OCI-LY3 (cell line): Measurements from ENCODE around the gene ZNF200.

Source experiments
- EZH2phosphoT487 ChIP-seq: fragments of 200-600 bp; shearing (Covaris generic); IDR thresholded peaks from 2 replicates; pipeline ENCODE4 v1.6.1; 2018; ENCODE audit warnings: antibody characterized with exemption, mixed run types, low read depth
- TF ChIP-seq, protein P1 (sequence below): fragments of 200-600, 300-600 bp; sonication (generic); IDR thresholded peaks from 2 replicates; pipeline ENCODE4 v1.5.1; 2014; ENCODE audit warnings: antibody characterized with exemption, low read length, low read depth

DNA sequence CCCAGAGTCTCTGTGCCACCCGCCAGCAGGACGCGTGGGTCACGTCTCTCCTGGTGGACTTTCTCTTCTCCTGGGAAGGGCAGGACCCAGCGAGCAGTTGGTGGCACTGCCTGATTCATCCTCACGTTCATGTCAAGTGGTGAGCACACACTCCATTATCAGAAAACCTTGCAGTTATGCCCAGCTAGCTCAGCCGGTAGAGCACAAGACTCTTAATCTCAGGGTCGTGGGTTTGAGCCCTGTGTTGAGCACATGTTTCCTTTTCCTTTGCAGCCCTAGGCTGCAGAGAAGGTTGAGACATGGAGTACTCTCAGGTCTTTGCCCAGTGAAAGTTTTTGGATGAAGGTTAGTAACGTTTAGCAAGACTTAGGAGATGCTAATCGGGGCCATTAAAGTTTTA lies 39.0 kb downstream of the ZNF200 start:
- TF ChIP-seq, protein P1, sequence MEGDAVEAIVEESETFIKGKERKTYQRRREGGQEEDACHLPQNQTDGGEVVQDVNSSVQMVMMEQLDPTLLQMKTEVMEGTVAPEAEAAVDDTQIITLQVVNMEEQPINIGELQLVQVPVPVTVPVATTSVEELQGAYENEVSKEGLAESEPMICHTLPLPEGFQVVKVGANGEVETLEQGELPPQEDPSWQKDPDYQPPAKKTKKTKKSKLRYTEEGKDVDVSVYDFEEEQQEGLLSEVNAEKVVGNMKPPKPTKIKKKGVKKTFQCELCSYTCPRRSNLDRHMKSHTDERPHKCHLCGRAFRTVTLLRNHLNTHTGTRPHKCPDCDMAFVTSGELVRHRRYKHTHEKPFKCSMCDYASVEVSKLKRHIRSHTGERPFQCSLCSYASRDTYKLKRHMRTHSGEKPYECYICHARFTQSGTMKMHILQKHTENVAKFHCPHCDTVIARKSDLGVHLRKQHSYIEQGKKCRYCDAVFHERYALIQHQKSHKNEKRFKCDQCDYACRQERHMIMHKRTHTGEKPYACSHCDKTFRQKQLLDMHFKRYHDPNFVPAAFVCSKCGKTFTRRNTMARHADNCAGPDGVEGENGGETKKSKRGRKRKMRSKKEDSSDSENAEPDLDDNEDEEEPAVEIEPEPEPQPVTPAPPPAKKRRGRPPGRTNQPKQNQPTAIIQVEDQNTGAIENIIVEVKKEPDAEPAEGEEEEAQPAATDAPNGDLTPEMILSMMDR: no peak
- no peak for TF ChIP-seq EZH2phosphoT487
